Right forelimb (tissue), 1 donor: ENCODE data around the gene ARID1B.
"Not testable (repeated sequence)": the region's sequence is repeated elsewhere in the genome, so short reads cannot be mapped to it uniquely, and the experiment has no call there.

Source experiments
- DNase-seq: peaks from one replicate; pipeline ENCODE4 v3.0.0-alpha.2; 2018

ARID1B gene

GRCh38 chr6:156912431-156912830 lies 135.3 kb downstream of the ARID1B start:
- DNase-seq, result no peak

- DNase-seq, result no peak
These were observed 137.0 kb downstream of the ARID1B start for GRCh38 chr6:156914181-156914580.

DNA sequence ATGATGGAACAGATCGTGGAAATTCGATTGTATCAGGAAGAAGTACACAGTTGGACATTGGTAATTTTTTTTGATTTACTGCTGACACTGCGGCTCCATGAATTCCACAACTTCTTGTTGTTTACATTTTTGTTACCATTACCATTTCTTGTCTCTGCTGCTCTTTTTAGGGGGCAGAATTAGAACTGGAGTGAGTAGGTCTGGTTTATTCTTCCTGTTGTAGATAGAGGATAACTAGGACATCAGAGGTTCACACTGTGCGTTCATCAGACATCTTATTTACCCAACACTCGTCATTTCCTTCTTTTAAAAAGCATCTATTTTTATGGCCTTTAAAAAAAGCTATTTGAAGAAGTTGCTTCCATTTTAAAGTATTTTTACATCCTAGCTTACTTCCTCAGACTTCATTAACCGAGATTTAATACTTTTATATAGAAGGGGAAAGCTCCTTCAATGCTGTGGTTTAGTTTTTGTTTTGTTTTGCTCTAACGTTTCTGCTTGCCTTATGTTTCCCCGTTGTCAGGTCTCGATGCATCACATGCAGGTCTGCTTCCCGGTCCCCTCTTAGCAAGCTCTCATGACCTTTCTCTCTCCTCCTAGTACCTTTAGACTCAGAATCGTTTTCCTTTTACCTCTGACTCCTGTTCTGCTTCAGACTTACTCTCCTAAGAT lies 139.1 kb downstream of the ARID1B start:
- DNase-seq, result no peak

GRCh38 chr6:156917213-156917612 lies 140.0 kb downstream of the ARID1B start:
- no peak for DNase-seq

DNA sequence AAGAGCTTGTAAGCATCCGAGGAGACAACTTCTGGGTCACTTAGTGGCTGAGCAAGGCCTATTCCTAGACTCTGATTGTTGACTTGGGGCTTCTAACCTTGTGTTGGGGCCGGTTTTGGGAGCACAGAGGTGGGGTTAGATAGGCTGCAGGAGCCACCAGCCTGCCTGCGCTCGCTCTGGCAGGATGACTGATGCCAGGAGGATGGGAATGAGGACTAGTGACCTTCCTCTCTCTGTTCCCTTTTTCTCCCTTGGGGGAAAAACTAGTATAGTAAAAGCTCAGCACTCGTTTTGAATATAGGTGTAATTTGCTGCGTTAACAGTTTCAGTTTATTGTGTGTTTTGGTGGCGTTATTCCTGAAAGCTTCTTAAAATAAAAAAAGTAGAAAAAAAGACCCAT lies 141.5 kb downstream of the ARID1B start:
- no peak for DNase-seq

DNA sequence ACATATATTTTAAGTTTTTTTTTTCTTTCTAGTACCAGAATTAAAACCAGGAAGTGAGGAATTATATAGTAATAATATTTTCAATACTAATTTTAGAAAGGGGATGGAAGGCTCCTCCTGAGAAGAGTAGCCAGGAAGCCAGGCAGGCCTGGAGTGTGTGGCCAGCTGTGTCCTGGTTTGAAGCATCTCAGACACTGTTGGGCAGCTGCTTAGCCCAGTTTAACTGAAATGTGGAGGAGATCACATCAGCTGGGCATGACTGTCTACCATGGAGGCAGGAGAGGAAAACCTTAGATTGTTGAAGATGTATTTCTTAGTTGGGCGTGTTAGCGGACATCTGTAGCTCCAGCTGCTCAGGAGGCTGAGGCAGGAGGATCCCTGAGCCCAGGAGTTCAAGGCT lies 142.2 kb downstream of the ARID1B start:
- DNase-seq, result no peak

GRCh38 chr6:156919814-156920369 lies 142.7 kb downstream of the ARID1B start:
- no peak for DNase-seq

GRCh38 chr6:156924246-156924645 lies 147.1 kb downstream of the ARID1B start:
- DNase-seq, result no peak

GRCh38 chr6:156925026-156925425 lies 147.8 kb downstream of the ARID1B start:
- DNase-seq, result no peak

DNA sequence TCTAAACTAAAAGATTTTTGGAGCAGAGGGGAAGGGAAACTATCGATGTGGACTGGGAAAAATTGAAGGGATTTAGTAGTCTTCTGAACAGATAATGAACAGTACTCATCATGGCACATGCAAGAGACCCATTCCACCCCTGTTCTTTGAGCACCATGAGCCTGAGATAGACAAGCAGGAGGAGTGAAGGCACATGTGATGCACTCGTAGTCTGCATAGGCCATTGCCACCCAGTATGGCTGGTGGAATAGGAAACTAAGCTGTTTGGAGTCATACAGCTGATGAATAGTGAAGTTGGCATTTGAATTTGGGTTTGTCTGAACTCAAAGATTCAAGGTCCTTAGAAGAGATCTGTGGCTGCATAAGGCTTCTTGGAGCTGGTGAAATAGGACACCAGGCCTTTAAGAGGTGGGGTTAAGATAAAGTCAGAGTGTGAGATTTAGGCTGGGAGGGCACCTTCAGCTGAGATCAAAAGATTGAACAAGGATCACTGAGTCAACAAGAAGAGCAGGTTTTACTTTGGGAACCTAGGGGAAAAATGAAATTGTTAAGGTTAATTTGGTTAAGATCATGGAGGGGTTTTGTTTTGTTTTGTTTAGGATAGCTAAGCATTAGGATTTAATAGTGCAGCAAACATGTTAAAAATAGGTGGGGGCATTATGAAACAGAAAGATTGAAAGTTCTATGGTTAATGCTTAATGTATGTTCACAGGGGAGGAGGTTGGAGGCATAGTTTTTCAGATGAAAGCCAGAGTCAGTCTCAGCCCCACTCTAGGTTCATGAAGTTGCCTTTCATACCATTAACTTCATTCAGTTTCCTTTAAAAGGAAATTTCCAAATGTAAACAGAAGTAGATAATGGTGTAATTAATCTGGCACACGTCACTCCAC lies 148.8 kb downstream of the ARID1B start:
- no peak for DNase-seq

DNA sequence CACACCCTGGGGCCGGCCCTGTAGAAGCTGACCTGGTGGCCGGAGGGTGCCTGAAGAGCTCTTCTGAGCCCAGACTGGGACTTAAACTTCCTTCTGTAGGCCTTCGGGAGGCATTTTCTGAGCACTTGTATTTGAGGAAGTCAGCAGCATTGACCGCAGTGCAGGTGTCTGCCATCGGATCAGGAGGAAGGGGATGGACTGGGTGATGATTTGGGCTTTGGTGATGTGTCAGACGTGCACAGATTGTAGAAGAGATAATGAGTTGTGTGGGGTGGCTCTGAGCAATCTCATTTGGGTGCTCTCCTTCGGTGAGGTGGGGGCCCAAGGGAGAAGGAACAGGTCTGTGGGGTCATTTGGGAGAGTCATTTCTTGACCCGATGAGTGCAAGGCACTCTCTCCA lies 150.9 kb downstream of the ARID1B start:
- no peak for DNase-seq

DNA sequence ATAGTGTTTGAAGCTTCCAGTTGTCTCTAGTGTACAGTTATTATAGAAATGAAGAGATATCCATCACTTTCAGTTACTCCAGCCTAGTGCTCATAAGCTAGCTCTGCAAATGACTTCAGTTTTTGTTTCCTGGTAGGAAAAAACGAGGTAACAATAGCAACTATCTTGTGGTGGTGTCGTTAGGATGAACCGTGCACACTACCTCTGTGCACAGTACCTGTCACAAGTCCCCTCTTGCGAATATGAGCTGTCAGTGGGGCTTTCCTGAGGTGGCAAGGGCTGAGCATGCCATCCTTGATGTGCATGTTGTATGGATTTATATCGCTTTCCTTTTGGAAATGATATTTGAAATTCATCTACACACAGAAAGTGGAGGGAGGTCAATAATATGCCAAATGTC lies 151.8 kb downstream of the ARID1B start:
- DNase-seq, result no peak

DNA sequence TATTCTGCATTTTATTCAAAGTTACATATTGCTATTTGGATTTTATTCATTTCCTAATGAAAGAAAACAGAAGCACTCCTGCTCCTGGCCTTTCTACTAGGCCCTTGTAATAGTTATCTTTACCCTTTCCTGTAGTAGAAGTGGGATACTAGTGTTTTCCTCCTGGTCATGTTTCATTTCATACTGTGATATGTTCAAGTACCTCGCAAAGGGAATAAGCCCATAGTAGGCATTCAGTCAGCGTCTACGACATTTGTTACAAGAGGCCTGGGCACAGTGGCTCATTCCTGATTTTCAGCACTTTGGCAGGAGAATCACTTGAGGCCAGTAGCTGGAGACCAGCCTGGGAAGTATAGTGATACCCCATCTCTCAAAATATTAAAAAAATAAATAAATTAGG lies 154.1 kb downstream of the ARID1B start:
- no peak for DNase-seq

GRCh38 chr6:156933201-156934068 lies 156.3 kb downstream of the ARID1B start:
- no peak for DNase-seq

DNA sequence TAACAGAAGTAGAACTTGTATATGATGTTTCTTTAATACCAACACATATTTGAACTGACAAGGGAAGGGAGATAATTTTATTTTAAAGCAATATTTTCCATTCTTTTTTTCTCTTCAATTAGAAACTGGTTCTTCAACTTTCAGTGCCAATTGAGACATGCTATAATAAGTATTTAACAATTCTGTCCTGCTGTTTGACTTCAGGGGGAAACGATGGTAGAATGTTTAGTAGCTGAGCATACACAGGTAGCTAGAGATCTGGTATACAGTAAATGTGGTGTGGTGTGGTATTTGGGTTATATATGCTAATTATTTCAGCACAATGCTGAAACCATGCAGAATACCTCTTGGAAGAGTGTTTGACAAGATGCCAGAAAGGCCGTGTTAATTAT lies 156.9 kb downstream of the ARID1B start:
- DNase-seq, result no peak

DNA sequence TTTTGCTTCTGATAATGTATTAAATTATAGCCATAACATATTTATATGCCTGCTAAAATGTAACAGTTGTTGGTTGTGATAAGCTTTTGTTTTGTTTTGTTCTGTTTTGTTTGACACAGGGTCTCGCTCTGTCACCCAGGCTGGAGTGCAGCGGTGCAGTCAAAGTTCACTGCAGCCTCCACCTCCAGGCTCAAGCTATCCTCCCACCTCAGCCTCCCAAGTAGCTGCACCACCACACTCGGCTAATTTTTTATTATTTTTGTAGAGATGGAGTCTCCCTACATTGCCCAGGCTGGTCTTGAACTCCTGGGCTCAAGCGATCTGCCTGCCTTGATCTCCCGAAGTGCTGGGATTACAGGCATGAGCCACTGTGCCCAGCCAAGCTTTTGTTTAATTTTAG lies 157.8 kb downstream of the ARID1B start:
- DNase-seq, result no peak

DNA sequence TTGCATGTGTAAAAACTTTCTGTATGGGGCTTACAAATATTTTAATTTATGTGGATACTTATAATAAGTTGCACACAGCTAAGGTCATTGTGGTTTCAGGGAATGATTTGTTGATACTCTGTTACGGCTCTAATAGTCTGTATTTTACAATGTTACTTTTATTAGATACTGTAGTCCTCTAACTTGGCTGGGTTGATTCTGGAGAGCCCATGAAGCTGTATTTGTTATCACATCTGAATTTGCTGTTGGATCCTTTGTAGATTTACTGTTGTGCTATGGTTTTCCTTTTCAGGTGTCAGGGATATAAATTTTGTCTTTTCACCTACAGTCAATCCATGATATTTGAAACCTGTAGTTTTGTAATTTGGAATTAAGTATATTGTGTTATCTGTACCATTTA lies 161.0 kb downstream of the ARID1B start:
- DNase-seq, result no peak

- DNase-seq, result no peak
These were observed 163.0 kb downstream of the ARID1B start for GRCh38 chr6:156940221-156940620.

DNA sequence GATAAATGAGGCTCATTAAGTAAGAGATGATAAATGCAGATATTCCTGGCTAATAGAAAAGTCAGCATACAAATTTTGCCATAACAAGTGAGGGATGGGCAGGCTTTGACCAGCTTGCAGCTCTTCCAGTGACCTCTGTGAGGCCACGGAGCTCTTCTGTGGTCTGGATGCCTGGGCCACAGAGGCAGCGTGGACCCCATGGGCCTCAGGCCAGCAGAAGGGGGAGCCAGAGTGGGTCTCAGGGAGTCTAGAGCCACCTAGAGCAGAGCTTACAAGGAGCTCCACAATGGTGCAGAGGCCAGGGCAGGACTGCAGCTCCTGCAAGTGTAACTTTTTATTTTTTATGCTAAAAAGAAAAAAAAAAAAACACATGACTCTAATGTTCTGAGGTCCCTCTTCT lies 165.1 kb downstream of the ARID1B start:
- DNase-seq, result no peak

DNA sequence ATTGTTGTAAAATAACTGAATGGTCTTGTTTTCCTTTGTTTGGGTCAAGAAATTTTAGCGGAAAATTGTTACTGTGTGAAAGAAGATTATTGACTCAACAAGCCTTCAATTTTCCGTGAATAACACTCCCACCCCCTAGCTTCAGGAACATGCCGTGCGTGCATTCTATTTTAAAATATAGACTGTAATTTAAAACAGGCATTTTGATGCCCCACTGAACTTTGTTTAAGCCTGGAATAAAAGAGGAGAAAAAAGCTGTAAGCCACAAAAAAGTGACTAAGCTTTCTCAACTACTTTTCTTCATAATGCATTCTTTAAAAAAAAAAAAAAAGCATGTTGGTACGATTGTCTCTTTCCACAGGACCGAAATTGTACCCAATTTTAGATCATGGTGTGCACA lies 166.0 kb downstream of the ARID1B start:
- DNase-seq, result no peak

DNA sequence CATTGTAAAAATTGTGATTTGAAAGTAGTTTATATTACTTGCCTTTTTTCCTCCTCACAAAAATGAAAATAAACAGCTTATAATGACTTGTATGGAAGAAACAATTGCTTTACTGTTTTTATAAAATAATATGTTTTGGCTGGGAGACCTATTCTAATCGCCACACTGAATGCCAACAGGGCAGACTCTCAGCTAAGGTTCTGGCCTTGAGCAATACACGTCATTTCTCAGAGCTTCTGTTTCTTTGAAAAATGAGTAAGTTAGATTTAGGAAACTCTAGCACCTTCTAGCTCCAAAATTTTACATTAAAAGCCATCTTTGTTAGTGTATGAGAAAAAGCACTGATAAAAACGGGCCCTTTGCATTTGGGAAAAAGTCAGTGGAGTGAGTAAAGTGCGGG lies 166.6 kb downstream of the ARID1B start:
- no peak for DNase-seq

DNA sequence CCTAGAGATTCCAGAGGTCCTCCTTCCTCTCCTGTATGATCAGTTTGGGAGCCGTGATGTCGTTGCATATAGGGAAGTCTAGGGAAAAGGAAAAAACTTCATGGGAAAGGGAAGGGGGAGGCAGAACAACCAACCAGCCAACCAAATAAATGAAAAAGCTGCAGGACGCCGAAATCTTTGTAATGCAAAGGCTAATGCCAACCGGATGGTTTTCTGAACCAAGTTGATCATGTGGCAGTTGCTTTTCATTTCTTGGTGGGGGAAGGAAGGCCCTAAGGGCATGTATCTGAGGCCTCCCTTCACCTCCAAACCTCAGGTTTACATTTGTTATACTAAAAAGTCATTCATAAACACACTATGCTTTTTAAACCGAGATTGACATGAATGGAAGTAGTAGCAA lies 167.2 kb downstream of the ARID1B start:
- no peak for DNase-seq

DNA sequence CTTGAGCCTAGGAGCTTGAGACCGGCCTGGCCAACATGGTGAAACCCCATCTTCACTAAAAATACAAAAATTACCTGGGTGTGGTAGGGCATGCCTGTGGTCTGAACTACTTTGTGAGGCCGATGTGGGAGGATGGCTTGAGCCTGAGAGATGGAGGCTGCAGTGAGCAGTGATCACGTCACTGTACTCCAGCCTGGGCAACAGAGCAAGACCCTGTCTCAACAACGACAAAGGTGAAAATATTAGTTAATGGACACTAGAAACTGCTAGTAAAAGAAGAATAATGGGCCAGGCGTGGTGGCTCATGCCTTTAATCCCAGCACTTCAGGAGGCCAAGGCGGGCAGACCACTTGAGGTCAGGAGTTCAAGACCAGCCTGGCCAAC lies 168.6 kb downstream of the ARID1B start:
- not testable (repeated sequence) for DNase-seq
